Posterior cingulate gyrus (tissue), 11 donors: ENCODE data around the gene CALU.

Source experiments
- DNase-seq, 10 donors: peaks; one replicate each; pipeline versions ENCODE4 v3.0.0 to v3.0.0-alpha.2; 2020 to 2021; ENCODE audit warnings: mixed read lengths in 3 of 10
- intact Hi-C: fragments of 100-400 bp; cut with DNase I; formaldehyde crosslinking; loops from one replicate; pipeline ENCODE4 v1.15.1; 2023

Gene CALU

GRCh38 chr7:128739048-128739962, at the start of gene CALU:
Gene CALU (plus strand): TSS chr7:128739359. CDS start chr7:128748584, 9,225 bp downstream.
- intact Hi-C loops: loop anchor here (1.0 kb wide), 1 partner anchor 124 kb away; no protein-coding TSS in a partner anchor
- peak; percentile 94 to 99 (median 98) for DNase-seq

- no peak for DNase-seq
- intact Hi-C loops: no loop called here
Observed at GRCh38 chr7:128691227-128691626, 47.9 kb upstream of the CALU start.

GRCh38 chr7:128692623-128693270, 46.4 kb upstream of the CALU start:
- intact Hi-C loops: no loop called here
- DNase-seq: no peak

GRCh38 chr7:128693373-128694015, 45.7 kb upstream of the CALU start:
- intact Hi-C loops: no loop called here
- no peak for DNase-seq

- intact Hi-C loops: no loop called here
- no peak for DNase-seq
Observed at GRCh38 chr7:128694738-128695137, 44.4 kb upstream of the CALU start.

GRCh38 chr7:128697302-128697905, 41.8 kb upstream of the CALU start:
- DNase-seq: peak in 5 of 10 donors; percentile 11 to 87 (median 22)
- intact Hi-C loops: no loop called here

- DNase-seq: no peak
- intact Hi-C loops: no loop called here
Observed at GRCh38 chr7:128699196-128699712, 39.9 kb upstream of the CALU start.

GRCh38 chr7:128699895-128700294, 39.3 kb upstream of the CALU start:
- DNase-seq: no peak
- intact Hi-C loops: no loop called here

GRCh38 chr7:128701062-128701785, 37.9 kb upstream of the CALU start:
- no peak for DNase-seq
- intact Hi-C loops: no loop called here

- intact Hi-C loops: no loop called here
- no peak for DNase-seq
Observed at GRCh38 chr7:128703609-128704241, 35.4 kb upstream of the CALU start.

- intact Hi-C loops: no loop called here
- DNase-seq: no peak
Observed at GRCh38 chr7:128705891-128706333, 33.2 kb upstream of the CALU start.

GRCh38 chr7:128707752-128708151, 31.4 kb upstream of the CALU start:
- DNase-seq: no peak
- intact Hi-C loops: no loop called here

GRCh38 chr7:128708235-128708634, 30.9 kb upstream of the CALU start:
- intact Hi-C loops: no loop called here
- DNase-seq: no peak

- no peak for DNase-seq
- intact Hi-C loops: no loop called here
Observed at GRCh38 chr7:128708824-128709223, 30.3 kb upstream of the CALU start.

GRCh38 chr7:128710481-128710880, 28.7 kb upstream of the CALU start:
- intact Hi-C loops: no loop called here
- no peak for DNase-seq

- intact Hi-C loops: no loop called here
- no peak for DNase-seq
Observed at GRCh38 chr7:128713794-128714193, 25.4 kb upstream of the CALU start.

GRCh38 chr7:128714701-128715495, 24.3 kb upstream of the CALU start:
- no peak for DNase-seq

GRCh38 chr7:128718967-128719642, 20.1 kb upstream of the CALU start:
- intact Hi-C loops: no loop called here
- no peak for DNase-seq

More at GRCh38 chr7:128714701-128715495, 24.3 kb upstream of the CALU start:
- intact Hi-C loops: no loop called here
